Loucy (cell line): ENCODE results near the gene NCOA7.
A peak's percentile ranks its signal among the peaks of the same experiment; 100 is the strongest.

Experiments used
- H2AFZ ChIP-seq: fragments of 200-600 bp; sonication (generic); 2 replicates; pipeline ENCODE4 v1.6.0; 2016; ENCODE audit warnings: antibody characterized with exemption, mild to moderate bottlenecking, low read length, moderate library complexity
- H3F3A ChIP-seq: fragments of 200-600 bp; 2 replicates; pipeline ENCODE4 v1.6.0; 2016; ENCODE audit warnings: antibody characterized with exemption, low read depth, mild to moderate bottlenecking
- H3K27me3 ChIP-seq: fragments of 200-600 bp; sonication (generic); 2 replicates; pipeline ENCODE4 v1.6.1; 2014; ENCODE audit warnings: low read length, mild to moderate bottlenecking; ENCODE audit not compliant: insufficient read depth, poor library complexity, severe bottlenecking
- H3K36me3 ChIP-seq: fragments of 200-600 bp; sonication (generic); 2 replicates; pipeline ENCODE4 v1.6.1; 2016; ENCODE audit warnings: low read length; ENCODE audit not compliant: insufficient read depth
- H3K4me1 ChIP-seq: fragments of 200-600 bp; sonication (generic); 2 replicates; pipeline ENCODE4 v1.5.1; 2014; ENCODE audit warnings: low read length, mild to moderate bottlenecking; ENCODE audit not compliant: insufficient read depth, poor library complexity, severe bottlenecking
- H3K4me2 ChIP-seq: fragments of 200-600 bp; sonication (generic); 2 replicates; pipeline ENCODE4 v1.6.0; 2014; ENCODE audit warnings: antibody characterized with exemption, low read length, low read depth, mild to moderate bottlenecking; ENCODE audit not compliant: poor library complexity, severe bottlenecking
- H3K4me3 ChIP-seq: fragments of 200-600 bp; sonication (generic); 2 replicates; pipeline ENCODE4 v1.5.1; 2014; ENCODE audit warnings: low read length, mild to moderate bottlenecking, mixed read lengths; ENCODE audit not compliant: poor library complexity, severe bottlenecking
- H3K79me2 ChIP-seq: fragments of 200-600 bp; sonication (generic); 2 replicates; pipeline ENCODE4 v1.6.1; 2014; ENCODE audit warnings: low read length; ENCODE audit not compliant: insufficient read depth
- H3K9ac ChIP-seq: fragments of 200-600 bp; sonication (generic); 2 replicates; pipeline ENCODE4 v1.6.0; 2014; ENCODE audit warnings: mild to moderate bottlenecking, low read depth, low read length, moderate library complexity; ENCODE audit not compliant: poor library complexity, severe bottlenecking
- H3K9me2 ChIP-seq: fragments of 200-600 bp; sonication (generic); replicated peaks from 2 replicates; pipeline ENCODE4 v1.6.1; 2016; ENCODE audit warnings: low read depth, low read length, mixed read lengths
- H3K9me3 ChIP-seq: fragments of 200-600 bp; sonication (generic); 2 replicates; pipeline ENCODE4 v1.6.1; 2014; ENCODE audit warnings: mild to moderate bottlenecking, antibody characterized with exemption, low read length, low read depth; ENCODE audit not compliant: insufficient read depth
- H4K20me1 ChIP-seq: fragments of 200-600 bp; sonication (generic); 2 replicates; pipeline ENCODE4 v1.6.0; 2014; ENCODE audit warnings: antibody characterized with exemption, low read length, mild to moderate bottlenecking; ENCODE audit not compliant: insufficient read depth, poor library complexity, severe bottlenecking
- CTCF ChIP-seq: fragments of 200-600 bp; sonication (generic); conservative IDR thresholded peaks from 2 replicates; pipeline ENCODE4 v1.5.1; 2014; ENCODE audit warnings: mild to moderate bottlenecking, antibody characterized with exemption, low read length
- EZH2phosphoT487 ChIP-seq: fragments of 200-600 bp; IDR thresholded peaks from 2 replicates; pipeline ENCODE4 v1.6.1; 2018; ENCODE audit warnings: antibody characterized with exemption, mild to moderate bottlenecking, moderate library complexity, borderline replicate concordance

NCOA7 gene

GRCh38 chr6:125962900-125963497 lies 172.2 kb downstream of the NCOA7 start:
- H3K4me3 ChIP-seq = no peak overlapping the region
- H3K9ac ChIP-seq = no peak overlapping the region
- peak overlapping the region; percentile 16 for H3K4me2 ChIP-seq
- H3K4me1 ChIP-seq = peaks cover 40% of the 10 kb centered on the region
- peaks cover 11% of the 10 kb centered on the region for H4K20me1 ChIP-seq
- no peaks in the 10 kb centered on the region for H3K27me3 ChIP-seq
- TF ChIP-seq EZH2phosphoT487 (no peak), CTCF (no peak)
- H3F3A ChIP-seq = no peaks in the 10 kb centered on the region
- H3K36me3 ChIP-seq = peaks cover 6% of the 10 kb centered on the region; the same call in 1 of the 2 replicates
- H3K79me2 ChIP-seq = peaks cover 63% of the 10 kb centered on the region
- H3K9me3 ChIP-seq = no peaks in the 10 kb centered on the region
- H3K9me2 ChIP-seq = no peaks in the 10 kb centered on the region
- no peak overlapping the region for H2AFZ ChIP-seq

- Histone ChIP-seq H3K9me2 (no peaks in the 10 kb centered on the region), H3K79me2 (peaks cover 58% of the 10 kb centered on the region), H3F3A (no peaks in the 10 kb centered on the region), H3K9ac (no peak overlapping the region), H3K27me3 (no peaks in the 10 kb centered on the region), H3K9me3 (no peaks in the 10 kb centered on the region), H2AFZ (no peak overlapping the region), H3K36me3 (peaks cover 13% of the 10 kb centered on the region; the same call in 1 of the 2 replicates), H4K20me1 (peaks cover 7% of the 10 kb centered on the region), H3K4me3 (no peak overlapping the region), H3K4me1 (peaks cover 32% of the 10 kb centered on the region), H3K4me2 (peak overlapping the region; percentile 20)
- no peak for TF ChIP-seq CTCF
- no peak for TF ChIP-seq EZH2phosphoT487
These were observed 173.1 kb downstream of the NCOA7 start for GRCh38 chr6:125963817-125964216.

- peak; percentile 31 for TF ChIP-seq CTCF
- no peak for TF ChIP-seq EZH2phosphoT487
- Histone ChIP-seq H3K9me3 (no peaks in the 10 kb centered on the region), H3K9ac (no peak overlapping the region), H3K79me2 (peaks cover 41% of the 10 kb centered on the region), H2AFZ (no peak overlapping the region), H3K4me1 (peaks cover 21% of the 10 kb centered on the region), H3F3A (no peaks in the 10 kb centered on the region), H3K4me2 (no peak overlapping the region), H3K36me3 (peaks cover 13% of the 10 kb centered on the region; the same call in 1 of the 2 replicates), H3K4me3 (no peak overlapping the region), H4K20me1 (peaks cover 6% of the 10 kb centered on the region), H3K27me3 (no peaks in the 10 kb centered on the region), H3K9me2 (no peaks in the 10 kb centered on the region)
These were observed 175.8 kb downstream of the NCOA7 start for GRCh38 chr6:125966569-125966968.
